HUES6 (cell line): ENCODE measurements around the gene ZNF331.
A peak's percentile ranks its signal among the peaks of the same experiment; 100 is the strongest.
"Not testable (repeated sequence)": the region's sequence is repeated elsewhere in the genome, so short reads cannot be mapped to it uniquely, and the experiment has no call there.

Experiments used
- H3K27ac ChIP-seq: 2 replicates; pipeline ENCODE4 v1.7.0; 2013; ENCODE audit warnings: low read depth, mild to moderate bottlenecking, low read length, inconsistent platforms
- H3K27me3 ChIP-seq: 2 replicates; pipeline ENCODE4 v1.6.1; 2013; ENCODE audit warnings: low read length; ENCODE audit not compliant: control insufficient read depth, insufficient read depth
- H3K36me3 ChIP-seq: 2 replicates; pipeline ENCODE4 v1.6.1; 2013; ENCODE audit warnings: low read length; ENCODE audit not compliant: control insufficient read depth, insufficient read depth
- H3K4me1 ChIP-seq: 2 replicates; pipeline ENCODE4 v1.6.1; 2013; ENCODE audit warnings: low read length; ENCODE audit not compliant: control insufficient read depth, insufficient read depth
- H3K4me3 ChIP-seq: 2 replicates; pipeline ENCODE4 v1.5.1; 2013; ENCODE audit warnings: low read depth, low read length
- H3K9ac ChIP-seq: one replicate; pipeline ENCODE4 v1.6.1; 2013; ENCODE audit warnings: mild to moderate bottlenecking, low read length
- H3K9me3 ChIP-seq: 2 replicates; pipeline ENCODE4 v1.6.1; 2013; ENCODE audit warnings: low read depth, low read length; ENCODE audit not compliant: control insufficient read depth, insufficient read depth

The ZNF331 gene

GRCh38 chr19:53537521-53538377, at the start of gene ZNF331:
Gene ZNF331, plus strand, starts transcription at chr19:53538145. Its CDS starts 31,232 bp downstream, at chr19:53569377.
- H3K27ac ChIP-seq, result peak within 1 kb of the TSS; percentile 46; the same call in 1 of the 2 replicates
- H3K36me3 ChIP-seq, result peaks cover 52% of the 10 kb centered on the region
- H3K27me3 ChIP-seq, result no peaks in the 10 kb centered on the region
- peak within 1 kb of the TSS; percentile 99 for H3K4me3 ChIP-seq
- peak within 1 kb of the TSS; percentile 89 for H3K9ac ChIP-seq
- H3K4me1 ChIP-seq, result no peaks in the 10 kb centered on the region
- no peaks in the 10 kb centered on the region for H3K9me3 ChIP-seq

- no peak overlapping the region for H3K27ac ChIP-seq
- no peaks in the 10 kb centered on the region for H3K4me1 ChIP-seq
- no peak overlapping the region for H3K4me3 ChIP-seq
- peaks cover 76% of the 10 kb centered on the region for H3K36me3 ChIP-seq
- H3K9ac ChIP-seq, result no peak overlapping the region
- no peaks in the 10 kb centered on the region for H3K27me3 ChIP-seq
- H3K9me3 ChIP-seq, result peaks cover 41% of the 10 kb centered on the region
These were observed 45.8 kb upstream of the ZNF331 start for GRCh38 chr19:53492153-53492552.

- not testable (repeated sequence) for H3K27ac ChIP-seq, H3K4me3 ChIP-seq, H3K4me1 ChIP-seq, H3K9ac ChIP-seq, H3K27me3 ChIP-seq
- H3K9me3 ChIP-seq, result peaks cover 11% of the 10 kb centered on the region
- peaks cover 23% of the 10 kb centered on the region for H3K36me3 ChIP-seq
These were observed 40.5 kb upstream of the ZNF331 start for GRCh38 chr19:53497311-53498023.

GRCh38 chr19:53498024-53498395, 39.9 kb upstream of the ZNF331 start:
- H3K27ac ChIP-seq, H3K4me1 ChIP-seq, H3K4me3 ChIP-seq, H3K9me3 ChIP-seq, H3K9ac ChIP-seq, H3K27me3 ChIP-seq: not testable (repeated sequence)
- H3K36me3 ChIP-seq, result peaks cover 18% of the 10 kb centered on the region

GRCh38 chr19:53503151-53503550, 34.8 kb upstream of the ZNF331 start:
- not testable (repeated sequence) for H3K4me1 ChIP-seq, H3K36me3 ChIP-seq, H3K27me3 ChIP-seq, H3K9ac ChIP-seq, H3K27ac ChIP-seq, H3K4me3 ChIP-seq, H3K9me3 ChIP-seq

GRCh38 chr19:53503671-53504364, 34.1 kb upstream of the ZNF331 start:
- H3K9ac ChIP-seq, H3K27me3 ChIP-seq, H3K36me3 ChIP-seq, H3K9me3 ChIP-seq, H3K4me1 ChIP-seq, H3K27ac ChIP-seq: not testable (repeated sequence)
- peak overlapping the region; percentile 42 for H3K4me3 ChIP-seq

- H3K27me3 ChIP-seq, H3K27ac ChIP-seq, H3K4me1 ChIP-seq, H3K36me3 ChIP-seq, H3K9me3 ChIP-seq, H3K9ac ChIP-seq: not testable (repeated sequence)
- peak overlapping the region; percentile 42; the same call in 1 of the 2 replicates for H3K4me3 ChIP-seq
These were observed 33.6 kb upstream of the ZNF331 start for GRCh38 chr19:53504365-53504703.

- Histone ChIP-seq H3K9me3 (no peaks in the 10 kb centered on the region), H3K36me3 (no peaks in the 10 kb centered on the region), H3K4me3 (no peak overlapping the region), H3K9ac (no peak overlapping the region), H3K4me1 (peaks cover 9% of the 10 kb centered on the region), H3K27me3 (no peaks in the 10 kb centered on the region), H3K27ac (no peak overlapping the region)
These were observed 33.1 kb upstream of the ZNF331 start for GRCh38 chr19:53504885-53505284.

- Histone ChIP-seq H3K36me3 (no peaks in the 10 kb centered on the region), H3K9ac (no peak overlapping the region), H3K27me3 (no peaks in the 10 kb centered on the region), H3K4me3 (no peak overlapping the region), H3K9me3 (no peaks in the 10 kb centered on the region), H3K27ac (no peak overlapping the region), H3K4me1 (peaks cover 10% of the 10 kb centered on the region)
These were observed 31.2 kb upstream of the ZNF331 start for GRCh38 chr19:53506728-53507127.

GRCh38 chr19:53507523-53508442, 30.2 kb upstream of the ZNF331 start:
- no peak overlapping the region for H3K9ac ChIP-seq
- H3K27ac ChIP-seq, result no peak overlapping the region
- H3K27me3 ChIP-seq, result no peaks in the 10 kb centered on the region
- no peaks in the 10 kb centered on the region for H3K36me3 ChIP-seq
- H3K4me3 ChIP-seq, result no peak overlapping the region
- no peaks in the 10 kb centered on the region for H3K9me3 ChIP-seq
- peaks cover 13% of the 10 kb centered on the region for H3K4me1 ChIP-seq
